Activated T-cell treated with anti-CD3 and anti-CD28 coated beads, Interleukin-2, amount 50 U/mL, for 1 hour (primary cell): ENCODE data around the gene BCL11B.
A peak's percentile ranks its signal among the peaks of the same experiment; 100 is the strongest.
"Not testable (repeated sequence)": the region's sequence is repeated elsewhere in the genome, so short reads cannot be mapped to it uniquely, and the experiment has no call there.

Source experiments
- DNase-seq: peaks from one replicate; pipeline ENCODE4 v3.0.0-alpha.2; 2020

The BCL11B gene

DNA sequence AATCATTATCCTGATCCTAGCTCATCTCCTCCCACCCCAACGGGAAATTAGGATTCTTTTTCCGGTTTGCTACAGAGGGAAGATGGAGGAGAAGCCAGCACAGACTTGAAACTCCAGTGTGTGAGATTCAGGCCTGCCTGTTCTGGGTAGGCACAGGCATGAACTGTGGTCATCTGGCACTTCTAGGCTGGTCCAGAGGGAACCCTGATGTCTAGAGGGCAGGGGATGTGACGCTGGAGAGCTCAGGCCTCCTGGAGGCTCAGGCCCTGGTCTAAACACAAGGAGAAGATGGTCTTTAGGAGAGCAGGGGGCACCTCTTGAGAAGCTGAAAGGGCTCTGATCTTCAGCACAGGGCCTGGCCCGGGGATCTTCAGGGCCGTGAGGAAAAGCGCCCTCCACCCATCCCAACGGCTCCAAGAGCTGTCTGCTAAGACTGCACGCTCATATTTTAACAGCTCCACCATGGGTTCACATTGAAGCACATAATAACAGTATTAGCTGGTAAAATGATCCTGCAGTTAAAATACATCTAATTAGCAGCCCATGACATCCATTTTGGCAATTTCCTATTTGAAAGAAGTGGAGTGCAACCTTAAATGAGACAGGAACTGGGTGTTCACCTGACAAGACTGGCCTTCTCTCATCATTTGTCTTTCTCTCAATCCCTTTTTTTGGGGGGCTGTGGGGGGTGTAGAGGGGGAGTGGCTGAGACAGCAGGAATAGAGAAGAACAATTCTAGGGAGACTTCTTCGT is 35.4 kb downstream of the BCL11B start:
- no peak for DNase-seq

- DNase-seq: no peak
Measured at GRCh38 chr14:99235582-99236320, 36.2 kb downstream of the BCL11B start.

DNA sequence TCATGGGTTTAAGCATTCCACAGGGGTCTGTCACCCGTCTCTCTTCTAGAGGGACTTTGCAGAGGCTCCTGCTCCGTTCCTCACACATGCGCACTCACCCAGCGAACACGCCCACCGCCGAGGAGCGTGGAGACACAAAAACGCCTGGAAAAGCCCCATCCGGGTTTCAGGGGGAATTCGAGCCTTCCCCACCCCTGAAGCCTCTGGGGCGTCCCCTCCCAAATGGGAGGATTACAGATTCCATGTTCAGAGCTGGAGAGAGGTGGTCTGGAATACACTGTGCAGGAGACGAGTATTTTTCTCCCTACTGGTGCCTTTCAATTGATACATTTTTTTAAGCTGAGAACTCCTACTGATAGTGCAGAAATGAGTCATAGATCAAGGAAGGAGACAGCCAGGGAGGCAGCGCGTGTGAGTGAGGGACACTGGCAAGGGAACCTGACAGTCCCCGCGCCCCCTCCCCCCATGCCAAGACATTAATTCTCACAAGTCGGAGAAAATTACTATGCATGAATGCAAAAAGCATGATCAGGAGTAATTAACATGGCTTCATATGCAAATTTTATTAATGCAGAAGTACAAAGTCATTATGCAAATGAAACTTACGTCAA is 36.9 kb downstream of the BCL11B start:
- peak; percentile 82 for DNase-seq

- DNase-seq: peak; percentile 41
Measured at GRCh38 chr14:99234355-99234754, 37.6 kb downstream of the BCL11B start.

GRCh38 chr14:99233222-99234035 is 38.6 kb downstream of the BCL11B start:
- no peak for DNase-seq

- no peak for DNase-seq
Measured at GRCh38 chr14:99232714-99233214, 39.2 kb downstream of the BCL11B start.

GRCh38 chr14:99231850-99232713 is 39.9 kb downstream of the BCL11B start:
- peak; percentile 59 for DNase-seq

DNA sequence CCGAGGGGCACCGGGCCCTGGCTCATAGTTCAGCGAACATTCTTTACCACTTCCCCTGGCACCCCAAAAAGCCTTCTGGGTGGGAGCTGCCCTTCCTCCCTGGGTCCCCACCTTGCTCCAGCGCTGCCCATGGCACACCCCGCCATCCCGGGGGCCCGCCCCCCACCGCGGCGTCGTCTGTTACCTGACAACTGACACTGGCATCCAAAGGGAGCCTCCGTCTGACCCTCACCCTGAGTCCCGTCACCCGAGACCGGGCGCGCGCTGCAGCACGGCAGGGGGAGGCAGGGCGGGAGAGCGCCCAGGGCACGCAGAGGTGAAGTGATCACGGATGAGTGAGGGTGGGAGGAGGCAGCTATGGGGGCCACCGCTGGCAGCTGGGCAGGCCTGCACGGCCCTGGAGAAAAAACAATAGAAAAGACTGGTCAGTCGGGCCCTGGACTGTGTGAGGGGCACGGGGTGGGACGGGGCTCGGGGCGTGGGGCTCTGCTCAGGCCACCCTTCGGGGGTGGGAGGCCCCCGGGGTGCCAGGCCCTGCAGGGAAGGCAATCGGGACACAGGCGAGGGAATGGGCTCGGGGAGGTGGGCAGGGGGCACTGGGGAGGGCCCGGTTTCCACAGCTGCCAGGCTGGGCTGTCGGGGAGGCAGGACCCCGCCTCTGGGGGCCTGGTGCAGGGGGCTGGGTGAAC is 40.7 kb downstream of the BCL11B start:
- peak; percentile 53 for DNase-seq

- peak; percentile 81 for DNase-seq
Measured at GRCh38 chr14:99230208-99231151, 41.5 kb downstream of the BCL11B start.

GRCh38 chr14:99229654-99230207 is 42.3 kb downstream of the BCL11B start:
- DNase-seq: no peak

GRCh38 chr14:99228760-99229159 is 43.2 kb downstream of the BCL11B start:
- DNase-seq: not testable (repeated sequence)

- no peak for DNase-seq
Measured at GRCh38 chr14:99226687-99227086, 45.3 kb downstream of the BCL11B start.

DNA sequence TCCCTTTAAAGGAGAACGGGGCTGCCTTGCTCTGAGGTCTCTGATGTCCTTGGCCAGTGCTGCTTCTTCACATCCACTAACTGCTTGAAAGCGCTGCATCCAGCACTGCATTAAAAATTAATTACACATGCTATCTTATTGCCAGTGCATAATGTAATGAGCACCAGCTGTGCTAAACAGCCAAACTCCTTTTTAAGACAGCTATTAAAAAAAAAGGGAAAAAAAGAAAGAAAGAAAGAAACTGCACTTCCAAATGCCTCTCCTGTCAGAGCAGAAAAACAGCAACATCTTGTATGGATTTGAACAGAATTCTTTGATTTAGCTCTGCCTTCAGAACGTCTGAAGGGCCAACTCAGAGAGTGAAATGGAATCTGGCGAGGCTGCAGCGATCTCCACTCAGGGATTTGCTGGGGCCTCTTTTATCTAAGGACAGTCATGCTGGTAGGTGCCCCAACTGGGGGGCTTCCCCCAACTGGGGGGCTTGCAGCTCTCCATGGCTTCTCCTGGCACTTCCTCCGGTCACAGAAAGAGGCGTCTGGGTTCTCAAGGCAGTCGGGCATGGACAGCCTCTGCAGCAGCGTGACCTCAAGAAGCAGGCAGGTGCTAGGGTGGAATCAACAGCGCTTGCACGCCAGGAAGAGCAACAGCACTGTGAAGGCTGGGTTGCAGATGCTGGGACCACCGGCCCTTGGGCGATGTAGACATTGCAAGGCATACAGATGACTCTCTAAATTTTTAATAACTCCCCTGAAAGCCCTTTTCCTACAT is 46.4 kb downstream of the BCL11B start:
- DNase-seq: no peak

DNA sequence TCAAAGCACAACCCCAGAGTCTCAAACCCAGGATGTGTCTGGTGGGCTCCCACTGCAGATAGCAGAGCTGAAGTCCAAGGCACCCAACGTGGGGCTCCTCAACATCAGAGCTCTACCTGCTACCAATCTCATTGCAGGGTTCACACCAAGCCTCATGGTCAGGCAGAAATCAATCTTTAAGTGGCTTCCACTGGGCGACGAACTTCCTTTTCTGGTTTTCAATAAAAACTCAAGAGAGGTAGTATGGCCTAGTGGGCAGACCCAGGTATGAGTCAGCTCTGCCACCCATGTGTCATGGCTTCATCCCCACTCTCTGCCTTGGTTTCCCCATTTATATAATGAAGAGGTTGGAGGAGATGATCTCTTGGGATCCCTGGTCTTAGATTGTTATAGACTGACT is 47.0 kb downstream of the BCL11B start:
- DNase-seq: no peak

DNA sequence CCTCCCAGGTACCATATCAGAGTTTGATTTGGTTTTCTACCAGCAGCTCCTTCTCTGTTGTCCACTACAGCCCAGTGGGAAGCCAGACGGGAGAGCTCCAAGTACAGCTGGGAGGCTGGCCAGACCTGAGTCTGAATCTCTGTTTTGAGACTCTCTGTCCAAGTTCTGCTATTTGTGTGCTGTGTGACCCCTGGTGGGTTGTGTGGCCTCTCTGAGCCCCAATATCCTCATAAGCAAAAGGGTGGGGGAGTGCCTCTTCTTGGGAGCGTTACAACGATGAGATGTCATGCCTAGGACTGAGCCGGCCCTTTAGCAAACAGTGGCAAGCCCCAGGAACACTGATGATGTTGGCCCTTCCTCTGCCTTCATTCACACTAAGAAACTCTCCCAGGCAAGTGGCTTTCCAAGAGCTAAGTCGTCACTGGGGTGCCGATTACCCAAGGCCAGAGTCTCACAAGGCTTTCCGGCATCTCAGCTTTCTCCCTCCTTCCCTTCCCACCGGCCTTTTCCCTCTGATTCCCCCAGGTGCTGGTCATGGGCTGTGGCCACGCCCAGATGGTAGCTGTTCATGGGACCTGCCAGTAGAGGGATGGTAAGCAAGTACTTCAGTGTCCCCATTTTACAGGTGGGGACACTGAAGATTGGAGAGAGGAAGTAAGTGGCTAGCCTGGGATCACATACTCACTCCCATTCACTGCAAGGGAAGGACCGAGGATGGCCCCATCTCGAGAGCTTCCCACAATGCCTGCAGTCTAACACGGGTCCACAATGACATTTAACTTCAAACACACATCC is 47.7 kb downstream of the BCL11B start:
- DNase-seq: no peak

- DNase-seq: no peak
Measured at GRCh38 chr14:99221445-99221844, 50.6 kb downstream of the BCL11B start.

DNA sequence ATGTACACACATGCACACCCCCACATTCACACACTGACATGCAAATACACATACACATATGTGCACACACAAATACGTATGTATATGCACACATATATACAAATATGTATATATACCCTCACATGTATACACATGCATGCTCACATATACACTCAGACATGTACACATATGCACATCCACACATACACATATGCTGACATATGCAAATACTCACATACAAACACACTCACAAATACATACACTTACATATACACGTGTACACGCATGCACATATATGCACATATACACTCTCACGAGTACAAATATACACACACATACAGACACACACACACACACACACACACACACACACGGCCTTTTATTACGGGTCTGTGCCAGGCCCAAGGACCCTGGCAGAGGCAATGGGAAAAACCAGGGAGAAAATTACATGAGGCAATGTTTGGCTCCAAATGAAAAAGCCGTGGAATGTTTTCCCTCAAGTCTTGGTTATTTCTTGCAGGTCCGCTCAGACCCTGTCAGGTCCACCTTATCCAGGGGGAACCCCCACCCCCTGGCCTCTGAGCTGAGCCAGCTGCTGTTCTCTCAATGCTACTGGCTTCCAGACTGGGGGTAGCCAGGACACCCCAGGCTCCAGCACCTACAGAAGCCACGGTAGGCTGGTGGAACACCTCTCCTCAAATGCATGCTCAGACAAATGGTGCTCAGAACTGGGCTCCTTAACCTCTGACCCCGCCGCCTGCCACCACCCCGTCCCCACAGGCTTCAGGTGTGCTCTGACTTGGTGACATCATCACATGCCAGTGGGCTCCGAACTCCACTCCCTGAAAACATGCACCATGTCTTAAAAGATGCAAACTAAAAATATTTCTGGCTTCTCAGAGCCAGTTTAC is 54.7 kb downstream of the BCL11B start:
- no peak for DNase-seq
